ENCODE measurements around the gene PTPRG. TPM values are rescaled to one million over a fixed set of nuclear protein-coding genes. Genes with fewer than 3 reads are reported as not detected.

Gene PTPRG
- total RNA-seq, 1 experiment from 2014 or later, result 0.73 TPM

GRCh38 chr3:61778095-61778494 lies 216.7 kb downstream of the PTPRG start:
- intact Hi-C loops (cut with micrococcal nuclease), result no loop called here
- ChIA-PET POLR2A (ENCODE audit: unreplicated experiment) (no interaction called here), CTCF (no interaction called here)
- Histone ChIP-seq H3K4me2 (ENCODE audit: low read length) (no peak overlapping the region), H2AFZ (ENCODE audit: low read length) (no peak overlapping the region), H3K27ac (ENCODE audit: low read length) (no peak overlapping the region), H3K36me3 (ENCODE audit: low read depth, low read length) (no peaks in the 10 kb centered on the region), H3K27me3 (ENCODE audit: low read length) (no peaks in the 10 kb centered on the region), H3K79me2 (ENCODE audit: low read length) (no peaks in the 10 kb centered on the region), H3K9ac (ENCODE audit: low read length) (no peak overlapping the region), H3K4me3 (ENCODE audit: low read length) (no peak overlapping the region), H4K20me1 (ENCODE audit: low read length) (no peaks in the 10 kb centered on the region), H3K4me1 (ENCODE audit: insufficient read depth, low read length) (no peaks in the 10 kb centered on the region), H3K9me2 (replicated peaks; ENCODE audit: low read length) (no peaks in the 10 kb centered on the region), H3F3A (ENCODE audit: low read length, unreplicated experiment) (no peaks in the 10 kb centered on the region), H3K9me3 (ENCODE audit: low read length) (peaks cover 2% of the 10 kb centered on the region; the same call in 1 of the 2 replicates)
- DNase-seq (no peak), ATAC-seq (no peak)
- no peak for TF ChIP-seq EZH2phosphoT487 (IDR thresholded peaks at IDR 0.05; ENCODE audit: borderline replicate concordance, low read length)
- no peak for TF ChIP-seq CTCF (conservative IDR thresholded peaks at IDR 0.05; ENCODE audit: low read depth, low read length)
- TF ChIP-seq EZH2 (IDR thresholded peaks at IDR 0.05; ENCODE audit: low read length, unreplicated experiment), result no peak
- BruUV-seq (replicated peaks), result no TSS peak

DNA sequence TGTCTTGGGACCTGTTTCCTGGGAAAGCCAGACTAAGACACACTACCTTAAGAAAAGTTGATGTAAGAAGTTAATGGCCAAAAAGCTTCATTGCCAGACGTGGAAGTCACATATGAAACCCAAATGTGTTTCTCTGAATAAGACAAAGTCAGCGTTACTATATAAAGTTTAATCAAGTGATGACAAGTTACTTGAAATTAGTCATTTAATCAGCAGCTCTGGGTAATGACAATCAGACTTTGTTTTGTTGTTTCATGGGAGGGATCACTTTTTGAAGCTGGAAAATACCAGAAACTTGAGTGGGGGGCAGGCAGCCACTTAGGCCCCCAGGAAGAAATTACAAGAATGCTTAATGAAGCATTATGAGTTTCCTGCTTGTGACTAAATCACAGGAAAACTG lies 218.6 kb downstream of the PTPRG start:
- TF ChIP-seq CTCF (conservative IDR thresholded peaks at IDR 0.05; ENCODE audit: low read depth, low read length) (no peak), EZH2 (IDR thresholded peaks at IDR 0.05; ENCODE audit: low read length, unreplicated experiment) (no peak), EZH2phosphoT487 (IDR thresholded peaks at IDR 0.05; ENCODE audit: borderline replicate concordance, low read length) (no peak)
- no peak overlapping the region for H3K4me2 ChIP-seq (ENCODE audit: low read length)
- BruUV-seq (replicated peaks), result no TSS peak
- no peak overlapping the region for H3K27ac ChIP-seq (ENCODE audit: low read length)
- H3K9me3 ChIP-seq (ENCODE audit: low read length), result peaks cover 2% of the 10 kb centered on the region; the same call in 1 of the 2 replicates
- no peak overlapping the region for H3K9ac ChIP-seq (ENCODE audit: low read length)
- CTCF ChIA-PET, result no interaction called here
- no peaks in the 10 kb centered on the region for H3K79me2 ChIP-seq (ENCODE audit: low read length)
- no peaks in the 10 kb centered on the region for H3K27me3 ChIP-seq (ENCODE audit: low read length)
- POLR2A ChIA-PET (ENCODE audit: unreplicated experiment), result no interaction called here
- intact Hi-C loops (cut with micrococcal nuclease), result no loop called here
- H3F3A ChIP-seq (ENCODE audit: low read length, unreplicated experiment), result no peaks in the 10 kb centered on the region
- H2AFZ ChIP-seq (ENCODE audit: low read length), result no peak overlapping the region
- no peak overlapping the region for H3K4me3 ChIP-seq (ENCODE audit: low read length)
- H3K4me1 ChIP-seq (ENCODE audit: insufficient read depth, low read length), result no peaks in the 10 kb centered on the region
- H4K20me1 ChIP-seq (ENCODE audit: low read length), result no peaks in the 10 kb centered on the region
- ATAC-seq (no peak), DNase-seq (no peak)
- no peaks in the 10 kb centered on the region for H3K36me3 ChIP-seq (ENCODE audit: low read depth, low read length)
- H3K9me2 ChIP-seq (replicated peaks; ENCODE audit: low read length), result no peaks in the 10 kb centered on the region

- no peak overlapping the region for H3K4me2 ChIP-seq (ENCODE audit: low read length)
- no peak for TF ChIP-seq EZH2 (IDR thresholded peaks at IDR 0.05; ENCODE audit: low read length, unreplicated experiment)
- TF ChIP-seq CTCF (conservative IDR thresholded peaks at IDR 0.05; ENCODE audit: low read depth, low read length), result no peak
- no peak for TF ChIP-seq EZH2phosphoT487 (IDR thresholded peaks at IDR 0.05; ENCODE audit: borderline replicate concordance, low read length)
- no peak overlapping the region for H3K27ac ChIP-seq (ENCODE audit: low read length)
- no peaks in the 10 kb centered on the region for H3K27me3 ChIP-seq (ENCODE audit: low read length)
- H3K4me1 ChIP-seq (ENCODE audit: insufficient read depth, low read length), result no peaks in the 10 kb centered on the region
- H3K79me2 ChIP-seq (ENCODE audit: low read length), result no peaks in the 10 kb centered on the region
- no peaks in the 10 kb centered on the region for H3K36me3 ChIP-seq (ENCODE audit: low read depth, low read length)
- H2AFZ ChIP-seq (ENCODE audit: low read length), result no peak overlapping the region
- DNase-seq, result no peak
- POLR2A ChIA-PET (ENCODE audit: unreplicated experiment), result no interaction called here
- peaks cover 2% of the 10 kb centered on the region; the same call in 1 of the 2 replicates for H3K9me3 ChIP-seq (ENCODE audit: low read length)
- no peak overlapping the region for H3K4me3 ChIP-seq (ENCODE audit: low read length)
- H3K9ac ChIP-seq (ENCODE audit: low read length), result no peak overlapping the region
- H3K9me2 ChIP-seq (replicated peaks; ENCODE audit: low read length), result no peaks in the 10 kb centered on the region
- no peaks in the 10 kb centered on the region for H3F3A ChIP-seq (ENCODE audit: low read length, unreplicated experiment)
- no TSS peak for BruUV-seq (replicated peaks)
- H4K20me1 ChIP-seq (ENCODE audit: low read length), result no peaks in the 10 kb centered on the region
- ATAC-seq, result no peak
- CTCF ChIA-PET, result no interaction called here
- intact Hi-C loops (cut with micrococcal nuclease), result no loop called here
These were observed 219.3 kb downstream of the PTPRG start for GRCh38 chr3:61780455-61781228.

Measured in PC-3 (cell line).